ENCODE measurements around the gene TGFBI. TPM values are rescaled to one million over a fixed set of nuclear protein-coding genes. Genes with fewer than 3 reads are reported as not detected.

TGFBI gene
- total and polyA plus RNA-seq, 9 of the 15 experiments (the other 6 are each of a cell fraction or from before 2014, with no cell fraction given) = 0.05 to 0.62 (median 0.08) TPM; not detected in 6

GRCh38 chr5:136098176-136098575, 69.4 kb downstream of the TGFBI start (continued):
- TF ChIP-seq ZNF512 (tag; IDR thresholded peaks at IDR 0.05) (no peak), KDM2B (CRISPR knock-in tag; IDR thresholded peaks at IDR 0.05) (no peak)

- TF ChIP-seq THAP7 (CRISPR knock-in tag; IDR thresholded peaks at IDR 0.05) (no peak), PRDM10 (IDR thresholded peaks at IDR 0.05; ENCODE audit: partially characterized antibody) (no peak), LCOR (CRISPR knock-in tag; IDR thresholded peaks at IDR 0.05) (no peak), ZNF354B (CRISPR knock-in tag; IDR thresholded peaks at IDR 0.05) (no peak), ZNF551 (CRISPR knock-in tag; IDR thresholded peaks at IDR 0.05) (no peak), NUFIP1 (IDR thresholded peaks at IDR 0.05; ENCODE audit: partially characterized antibody) (no peak), KAT8 (IDR thresholded peaks at IDR 0.05; ENCODE audit: low read depth) (no peak), XRCC3 (IDR thresholded peaks at IDR 0.05) (no peak), ZBTB7A (IDR thresholded peaks at IDR 0.05; ENCODE audit: borderline replicate concordance, control insufficient read depth, low read depth, low read length) (no peak), ZNF696 (CRISPR knock-in tag; conservative IDR thresholded peaks at IDR 0.05) (no peak), HNRNPL (IDR thresholded peaks at IDR 0.05; ENCODE audit: low read depth, low read length) (no peak)
- TF ChIP-seq, protein P1, sequence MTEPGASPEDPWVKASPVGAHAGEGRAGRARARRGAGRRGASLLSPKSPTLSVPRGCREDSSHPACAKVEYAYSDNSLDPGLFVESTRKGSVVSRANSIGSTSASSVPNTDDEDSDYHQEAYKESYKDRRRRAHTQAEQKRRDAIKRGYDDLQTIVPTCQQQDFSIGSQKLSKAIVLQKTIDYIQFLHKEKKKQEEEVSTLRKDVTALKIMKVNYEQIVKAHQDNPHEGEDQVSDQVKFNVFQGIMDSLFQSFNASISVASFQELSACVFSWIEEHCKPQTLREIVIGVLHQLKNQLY (CRISPR knock-in tag; conservative IDR thresholded peaks at IDR 0.05) = no peak
- no peak for DNase-seq (ENCODE audit: extremely low read depth in 1 of 4, low spot score in 3 of 4)
- Histone ChIP-seq H2AFZ (ENCODE audit: low read depth, low read length) (no peak overlapping the region), H3K9me3 (replicated peaks; ENCODE audit: control insufficient read depth, insufficient read depth, low read depth, low read length) (no peaks in the 10 kb centered on the region), H3K4me1 (replicated peaks in 1 of 2; ENCODE audit: control insufficient read depth in 2 of 2, insufficient read depth in 2 of 2, low read length in 2 of 2) (no peaks in the 10 kb centered on the region; a peak in 1 of 5 replicates), H3K4me2 (ENCODE audit: insufficient read depth, low read length) (no peak overlapping the region), H3K9ac (ENCODE audit: insufficient read depth in 1 of 2, low read depth in 2 of 2, low read length in 2 of 2) (no peak overlapping the region), H3K9me1 (ENCODE audit: control insufficient read depth, insufficient read depth, low read length) (no peaks in the 10 kb centered on the region), H4K20me1 (replicated peaks; ENCODE audit: control insufficient read depth, insufficient read depth, low read length) (no peaks in the 10 kb centered on the region), H3K36me3 (ENCODE audit: control insufficient read depth, insufficient read depth, low read length) (no peaks in the 10 kb centered on the region), H3K4me3 (no peak overlapping the region), H3K27ac (ENCODE audit: extremely low read depth, low read depth, low read length) (no peak overlapping the region), H3K27me3 (ENCODE audit: control insufficient read depth in 2 of 2, insufficient read depth in 2 of 2, low read length in 2 of 2) (peaks cover 12 to 15% of the 10 kb centered on the region in 2 experiments; a peak in 3 of 5 replicates), H3K79me2 (ENCODE audit: control insufficient read depth, insufficient read depth, low read length) (no peaks in the 10 kb centered on the region)
- FAIRE-seq = no peak
- ATAC-seq = no peak
- BruUV-seq (replicated peaks) = no TSS peak
- 2% methylated on average over 3 of the region's 3 CpGs for WGBS (ENCODE audit: insufficient coverage, low coverage, missing lambda C conversion rate)
- ChIA-PET CTCF (ENCODE audit: low intra/inter-chr PET ratio) (no interaction called here), POLR2A (interaction anchor here (1.0 kb wide), 1 partner anchor 10 kb away, joined by 3 read pairs; no protein-coding TSS in a partner anchor)
- intact Hi-C loops (cut with micrococcal nuclease) = no loop called here
- in situ Hi-C loops (cut with MboI) = no loop called here
Measured at GRCh38 chr5:136099870-136100269, 71.1 kb downstream of the TGFBI start.
